Left lung (tissue), 10 donors: ENCODE data around the gene FAM168A. TPM values are rescaled to one million over a fixed set of nuclear protein-coding genes. Genes with fewer than 3 reads are reported as not detected.
"Not testable (repeated sequence)": the region's sequence is repeated elsewhere in the genome, so short reads cannot be mapped to it uniquely, and the experiment has no call there.

Experiments used
- ATAC-seq: fragments of 200-7000 bp; cut with Tn5 transposase; one replicate; pipeline ENCODE4 v1.9.1; 2020; ENCODE audit warnings: moderate library complexity
- DNase-seq, 4 donors: peaks; one replicate each; pipeline ENCODE4 v3.0.0-alpha.2; 2013 to 2020
- H3K27ac ChIP-seq, 2 donors: fragments of 200-600 bp; sonication (generic) in 1 of 2; one replicate each; pipeline versions ENCODE4 v1.5.0 to v1.8.0; 2020 to 2021
- H3K27me3 ChIP-seq, 2 donors: fragments of 200-600 bp; sonication (generic) in 1 of 2; one replicate each; pipeline versions ENCODE4 v1.5.0 to v1.8.0; 2020 to 2021
- H3K36me3 ChIP-seq, 2 donors: fragments of 200-600 bp; sonication (generic) in 1 of 2; one replicate each; pipeline versions ENCODE4 v1.5.0 to v1.8.0; 2020 to 2021
- H3K4me1 ChIP-seq, 2 donors: fragments of 200-600 bp; one replicate each; pipeline ENCODE4 v1.8.0; 2021
- H3K4me3 ChIP-seq, 2 donors: fragments of 200-600 bp; sonication (generic) in 1 of 2; one replicate each; pipeline versions ENCODE4 v1.5.0 to v1.8.0; 2020 to 2021; ENCODE audit warnings: mild to moderate bottlenecking in 1 of 2
- H3K9me3 ChIP-seq, 2 donors: fragments of 200-600 bp; sonication (generic) in 1 of 2; one replicate each; pipeline versions ENCODE4 v1.5.0 to v1.8.0; 2020 to 2021
- CTCF ChIP-seq, 2 donors: fragments of 200-600 bp; sonication (generic) in 1 of 2; IDR thresholded peaks; one replicate each; pipeline versions ENCODE4 v1.5.0 to v1.8.0; 2021; ENCODE audit warnings: antibody characterized with exemption in 2 of 2
- intact Hi-C, 2 donors: fragments of 100-400 bp; cut with DNase I; formaldehyde crosslinking; loops; one replicate each; pipeline versions ENCODE4 v1.11.2 to v1.14.2; 2022
- polyA plus RNA-seq, 6 donors: library from polyadenylated mRNA; unstranded; fragments of 120-200 nt; gene quantifications; one replicate each; pipeline ENCODE4 v1.2.1, GENCODE V29; 2013; ENCODE audit not compliant: insufficient read length in 6 of 6
- total RNA-seq, 2 donors: library from RNA; stranded (reverse); fragmentation: NEBNext Ultra II Directional; extraction: Animal tissue kit (Norgen Biotek cat#: 25700); gene quantifications; one replicate each; pipeline ENCODE4 v1.2.1, GENCODE V29; 2021
- donor health status: DM: no; HTN: yes; CAD: no.
- donor health status: DM: no; HTN: no; CAD: no.

Gene FAM168A
- total and polyA plus RNA-seq, 8 donors, result 28.2 to 43.9 (median 41.6) TPM

DNA sequence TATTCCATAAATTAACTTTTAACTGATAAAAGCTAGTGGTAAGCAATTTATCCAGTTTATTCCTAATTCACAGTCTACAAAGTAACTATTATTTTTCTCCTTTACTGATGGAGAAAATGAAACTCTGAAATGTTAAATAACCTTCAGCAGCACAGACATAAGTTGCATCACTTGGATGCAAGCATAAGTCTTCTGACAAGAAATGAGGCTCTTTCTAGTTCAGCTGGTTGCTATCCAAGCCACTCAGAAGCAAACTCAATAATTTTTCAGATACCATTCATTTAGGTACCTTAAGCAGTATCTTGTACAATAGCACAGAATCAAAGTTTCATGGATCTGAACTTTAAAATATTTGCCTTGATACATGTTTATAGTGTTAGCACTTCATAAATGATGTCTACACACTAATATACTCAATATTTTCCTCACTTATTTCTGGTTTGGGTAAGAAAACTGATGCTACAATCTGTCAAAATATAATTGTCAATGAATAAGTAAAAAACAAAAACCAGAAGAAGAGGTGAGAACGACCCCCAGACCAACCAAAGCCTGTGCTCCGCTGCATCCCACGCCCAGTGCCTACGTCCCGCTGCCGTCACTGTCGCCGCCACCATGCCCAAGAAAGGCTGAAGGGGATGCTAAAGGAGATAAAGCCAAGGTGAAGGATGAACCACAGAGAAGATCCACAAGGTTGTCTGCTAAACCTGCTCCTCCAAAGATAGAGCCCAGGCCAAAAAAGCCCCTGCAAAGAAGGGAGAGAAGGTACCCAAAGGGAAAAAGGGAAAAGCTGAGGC lies 18.1 kb downstream of the FAM168A start:
- intact Hi-C loops, result no loop called here
- no peaks in the 10 kb centered on the region for H3K27me3 ChIP-seq
- peaks cover 0 to 3% of the 10 kb centered on the region in 2 donors for H3K4me1 ChIP-seq
- no peak for TF ChIP-seq CTCF (IDR thresholded peaks at IDR 0.05)
- no peaks in the 10 kb centered on the region for H3K9me3 ChIP-seq
- no peak overlapping the region for H3K4me3 ChIP-seq
- no peaks in the 10 kb centered on the region for H3K36me3 ChIP-seq
- no peak overlapping the region for H3K27ac ChIP-seq
- ATAC-seq (no peak), DNase-seq (no peak)

DNA sequence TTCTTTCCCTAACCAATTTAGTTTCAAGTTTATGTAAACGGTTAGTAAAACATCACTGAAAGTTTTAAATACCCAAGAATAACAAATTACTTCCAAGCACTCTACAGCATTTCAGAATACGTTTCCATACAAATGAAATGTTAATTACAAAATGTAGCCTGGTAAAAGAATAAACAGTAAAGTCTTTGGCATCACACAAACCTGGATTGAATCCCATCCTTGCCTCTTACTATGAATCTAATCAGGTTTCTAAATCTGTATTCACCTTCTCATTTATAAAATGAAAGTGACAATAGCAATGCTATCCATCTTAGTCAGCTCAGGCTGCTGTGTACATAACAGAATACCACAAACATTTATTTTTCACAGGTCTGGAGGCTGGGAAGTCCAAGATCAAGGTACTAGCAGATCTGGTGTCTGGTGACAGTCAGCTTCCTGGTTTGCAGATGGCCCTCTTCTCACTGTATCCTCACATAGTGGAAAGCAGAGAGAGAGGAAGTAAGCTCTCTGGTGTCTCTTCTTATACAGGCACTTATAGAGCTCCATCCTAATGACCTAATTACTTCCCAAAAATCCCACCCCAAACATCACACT lies 19.2 kb downstream of the FAM168A start:
- no peaks in the 10 kb centered on the region for H3K36me3 ChIP-seq
- no peak overlapping the region for H3K4me3 ChIP-seq
- H3K27me3 ChIP-seq, result no peaks in the 10 kb centered on the region
- no peak overlapping the region for H3K27ac ChIP-seq
- peaks cover 0 to 3% of the 10 kb centered on the region in 2 donors for H3K4me1 ChIP-seq
- no peaks in the 10 kb centered on the region for H3K9me3 ChIP-seq
- peak; percentile 17 for ATAC-seq
- no peak for TF ChIP-seq CTCF (IDR thresholded peaks at IDR 0.05)
- DNase-seq, result no peak
- intact Hi-C loops, result no loop called here

- intact Hi-C loops, result no loop called here
- Histone ChIP-seq H3K36me3 (no peaks in the 10 kb centered on the region), H3K4me3 (no peak overlapping the region), H3K4me1 (peaks cover 0 to 3% of the 10 kb centered on the region in 2 donors), H3K9me3 (no peaks in the 10 kb centered on the region), H3K27me3 (no peaks in the 10 kb centered on the region), H3K27ac (no peak overlapping the region)
- ATAC-seq (no peak), DNase-seq (no peak)
- no peak for TF ChIP-seq CTCF (IDR thresholded peaks at IDR 0.05)
These were observed 20.4 kb downstream of the FAM168A start for GRCh38 chr11:73577496-73577917.

DNA sequence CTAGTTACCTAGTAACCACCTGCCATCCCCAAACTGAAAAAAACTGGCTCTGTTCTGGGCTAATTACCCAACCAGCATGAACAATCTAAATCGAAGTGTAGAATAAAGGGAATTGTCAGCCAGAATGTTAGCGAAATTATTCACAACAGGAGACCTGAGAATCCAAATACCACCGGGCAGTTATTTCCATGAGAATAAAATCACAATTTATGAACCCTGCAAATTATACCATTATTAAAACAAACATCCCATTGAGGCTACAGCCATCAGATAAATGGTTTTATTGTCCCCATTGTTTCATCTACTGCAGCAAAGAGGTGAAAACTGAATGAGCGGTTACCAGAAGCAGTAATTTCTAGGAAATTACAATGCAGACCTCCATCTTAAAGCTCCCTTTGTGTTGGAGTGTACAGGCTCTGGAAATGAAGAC lies 21.7 kb downstream of the FAM168A start:
- peaks cover 0 to 3% of the 10 kb centered on the region in 2 donors for H3K4me1 ChIP-seq

GRCh38 chr11:73571982-73572381 lies 25.9 kb downstream of the FAM168A start:
- H3K27ac ChIP-seq, ATAC-seq, H3K9me3 ChIP-seq, H3K36me3 ChIP-seq, intact Hi-C loops, H3K4me3 ChIP-seq, H3K4me1 ChIP-seq, H3K27me3 ChIP-seq, DNase-seq: not testable (repeated sequence)

More for the DNA sequence above, 21.7 kb downstream of the FAM168A start:
- Histone ChIP-seq H3K27me3 (no peaks in the 10 kb centered on the region), H3K9me3 (no peaks in the 10 kb centered on the region), H3K4me3 (no peak overlapping the region), H3K27ac (no peak overlapping the region), H3K36me3 (no peaks in the 10 kb centered on the region)
- intact Hi-C loops, result no loop called here
- ATAC-seq (no peak), DNase-seq (no peak)
- TF ChIP-seq CTCF (IDR thresholded peaks at IDR 0.05), result no peak
